K562 treated with DMSO at 1 percent for 12 hours (cell line): ENCODE data around the gene RHOT1. TPM values are rescaled to one million over a fixed set of nuclear protein-coding genes. Genes with fewer than 3 reads are reported as not detected.

ENCODE experiments used
- total RNA-seq: library from RNA; unstranded; fragments of 300-600 nt; gene quantifications from 2 replicates; pipeline ENCODE4 v1.2.3, GENCODE V29; 2022; ENCODE audit not compliant: insufficient read depth

Gene RHOT1
- total RNA-seq = 15.7 and 30.8 TPM in 2 replicates

DNA sequence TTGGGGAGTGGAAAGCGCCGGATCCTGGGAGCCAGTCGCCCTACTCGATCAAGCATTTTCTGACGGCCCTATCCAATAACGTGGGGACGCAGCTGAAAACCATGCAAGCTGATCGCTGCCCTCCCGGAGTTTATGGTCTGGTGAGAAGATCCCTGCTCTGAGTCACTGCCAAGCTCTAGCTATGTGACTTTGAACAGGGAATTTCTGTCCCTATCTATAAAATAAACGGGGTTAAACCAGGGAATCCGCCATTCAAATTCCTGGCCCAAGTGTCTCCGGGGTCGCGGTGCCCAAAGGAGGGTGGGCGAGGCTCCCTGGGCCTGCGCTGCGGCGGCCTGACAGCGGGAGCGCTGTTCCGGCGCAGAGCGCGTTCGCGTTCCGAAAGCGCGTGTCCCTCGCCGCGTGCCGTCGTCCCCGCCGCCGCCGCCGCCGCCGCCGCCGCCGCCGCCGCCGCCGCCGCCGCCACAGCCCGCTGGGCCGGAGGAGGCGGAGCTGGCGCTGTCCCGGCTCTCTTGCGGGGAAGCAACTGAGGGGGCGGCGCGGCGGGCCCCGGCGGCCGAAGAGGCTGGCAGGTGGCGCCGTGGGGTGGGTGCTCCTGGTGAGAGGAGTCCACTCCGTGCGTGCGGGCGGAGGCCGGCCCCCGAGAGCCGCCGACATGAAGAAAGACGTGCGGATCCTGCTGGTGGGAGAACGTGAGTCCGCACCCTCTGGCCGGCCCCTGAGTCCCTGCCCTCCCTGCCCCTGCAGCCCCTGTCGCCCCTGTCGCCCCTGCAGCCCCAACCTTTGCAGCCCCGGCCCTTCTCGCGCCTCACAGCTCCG, at the start of gene RHOT1:
TSS of gene RHOT1 (plus strand) at position 465 of the 819 bp plus-strand sequence. CDS start at position 656, 191 bp downstream.

GRCh38 chr17:32265192-32265923, 123.1 kb downstream of the RHOT1 start, which contains the start of gene RHBDL3:
Gene RHBDL3, plus strand, starts transcription at chr17:32265832. Its CDS starts 358 bp downstream, at chr17:32266190.

Other genes with a start within 250 kb of the RHOT1 start
- gene UTP6, start 240.8 kb upstream of the RHOT1 start, total RNA-seq = 31.0 and 48.7 TPM in 2 replicates
- gene SUZ12, start 205.5 kb upstream of the RHOT1 start, total RNA-seq = 9.9 and 34.6 TPM in 2 replicates
- gene LRRC37B, start 135.1 kb upstream of the RHOT1 start, total RNA-seq = 5.2 and 14.5 TPM in 2 replicates
- gene RHBDL3, start 123.3 kb downstream of the RHOT1 start, total RNA-seq = not detected in 2 replicates
- gene C17orf75, start 199.7 kb downstream of the RHOT1 start, total RNA-seq = 19.5 and 25.0 TPM in 2 replicates
- 95.0 and 219 TPM in 2 replicates for gene ZNF207, start 207.7 kb downstream of the RHOT1 start, total RNA-seq